NCI-H82 (cell line): ENCODE measurements around the gene PEAK3.

Experiments used
- DNase-seq: peaks from one replicate; lab custom pipeline; 2025; lab: John Stamatoyannopoulos, UW

Gene PEAK3

DNA sequence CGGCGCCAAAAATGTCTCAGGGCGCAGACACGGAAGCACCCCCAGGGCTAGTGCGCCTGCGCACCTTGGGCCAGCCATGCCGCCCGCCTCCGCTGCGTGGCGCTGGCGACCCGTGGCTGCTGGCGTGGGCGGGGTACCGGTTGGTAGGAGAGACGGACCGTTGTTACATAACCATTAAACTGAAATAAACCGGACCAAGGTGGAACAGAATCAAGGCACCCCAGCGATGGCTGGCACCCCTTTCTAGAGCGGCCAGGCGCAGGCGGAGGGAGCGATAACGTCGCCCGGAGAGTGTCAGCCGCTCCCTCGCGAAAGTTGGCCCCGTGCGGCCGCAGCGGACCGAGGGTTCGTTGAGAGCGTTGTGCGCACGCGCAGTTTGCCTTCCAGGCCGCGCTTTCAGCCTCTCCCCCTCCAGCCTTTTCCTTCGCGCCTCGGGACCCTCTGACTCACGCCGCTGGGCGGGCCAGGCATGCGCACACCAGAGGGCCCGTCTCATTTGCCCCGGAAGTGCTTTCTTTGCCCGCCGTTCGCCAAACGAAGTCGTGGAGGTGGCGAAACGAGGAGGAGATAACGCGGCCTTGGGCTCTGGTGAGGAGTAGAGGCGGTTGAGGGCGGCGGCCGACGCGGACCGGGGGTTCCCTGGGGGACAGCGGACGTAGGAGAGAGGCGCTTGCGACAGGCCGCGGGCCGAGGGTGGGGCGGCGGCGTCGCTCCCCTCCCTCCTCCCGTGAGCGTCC lies 45.5 kb downstream of the PEAK3 start, which contains the start of the genes PLEKHJ1 and SF3A2:
Gene PLEKHJ1, minus strand, starts transcription at position 16 of the 737 bp plus-strand sequence. CDS start 81 bp downstream, outside the sequence.
Gene SF3A2, plus strand, starts transcription at position 511 of the 737 bp plus-strand sequence. CDS start 6,595 bp downstream, outside the sequence.
- DNase-seq = peak; percentile 98

DNA sequence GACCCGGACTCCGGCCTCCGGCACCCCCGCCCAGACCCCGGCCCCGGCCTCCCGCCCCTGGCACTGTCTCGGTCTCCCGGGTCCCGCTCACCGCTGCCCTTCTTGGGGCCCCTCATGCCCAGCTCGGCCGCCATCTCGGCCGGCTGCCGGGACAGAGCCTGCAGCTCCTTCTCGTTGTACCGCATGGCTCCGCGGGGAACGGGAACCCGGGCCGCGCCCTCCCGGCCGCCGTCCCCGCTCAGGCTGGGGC lies 46.0 kb downstream of the PEAK3 start:
- DNase-seq = no peak

DNA sequence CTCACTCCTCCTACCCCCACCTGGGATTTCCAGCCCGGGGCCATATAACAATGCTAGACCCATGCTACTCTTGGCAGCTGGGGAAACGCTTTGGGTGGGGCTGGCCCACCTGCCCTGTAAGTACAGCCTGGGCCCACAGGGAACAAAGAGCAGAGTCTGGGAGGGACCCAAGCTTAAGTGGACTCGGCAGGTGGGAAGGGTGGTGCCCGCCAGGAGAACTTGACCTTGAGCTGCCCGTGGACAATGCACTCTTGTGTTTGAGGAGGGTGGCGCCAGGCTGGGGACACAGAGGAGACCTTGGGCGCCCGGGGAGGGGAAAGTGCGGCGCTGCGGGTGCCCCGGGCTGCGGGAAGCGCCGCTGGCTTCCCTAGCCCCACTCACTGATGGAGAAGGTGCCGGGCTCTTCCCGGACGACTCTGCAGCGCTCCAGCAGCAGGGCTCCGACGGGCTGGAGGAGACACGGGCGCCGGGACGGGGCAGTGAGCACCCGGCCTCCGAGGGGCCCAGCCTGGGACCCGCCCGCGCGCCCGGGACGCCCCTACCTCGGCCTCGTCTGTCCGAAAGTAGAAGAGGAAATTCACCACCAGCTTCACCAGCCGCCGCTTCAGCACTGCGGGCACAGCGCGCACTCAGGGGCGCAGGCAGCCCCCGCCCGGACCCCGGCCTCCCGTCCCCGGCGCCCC lies 46.5 kb downstream of the PEAK3 start:
- DNase-seq = peak; percentile 61

DNA sequence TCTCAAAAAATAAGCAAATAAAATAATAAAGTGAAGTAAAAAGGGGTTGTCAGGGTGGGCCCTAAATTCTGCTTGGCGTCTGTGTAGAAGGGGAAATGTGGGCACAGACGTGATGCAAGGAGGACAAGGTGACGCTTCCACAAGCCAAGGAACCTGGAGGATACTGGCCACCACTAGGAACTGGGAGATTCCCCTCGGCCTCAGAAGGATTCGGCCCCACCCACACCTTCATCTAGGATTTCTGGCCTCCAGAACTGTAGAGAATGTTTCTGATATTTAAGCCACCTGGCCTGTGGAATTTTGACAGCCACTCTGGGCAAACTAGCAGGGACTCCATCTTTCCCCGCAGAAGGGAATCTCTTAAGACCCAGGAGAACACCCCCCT lies 47.0 kb downstream of the PEAK3 start:
- DNase-seq = no peak

DNA sequence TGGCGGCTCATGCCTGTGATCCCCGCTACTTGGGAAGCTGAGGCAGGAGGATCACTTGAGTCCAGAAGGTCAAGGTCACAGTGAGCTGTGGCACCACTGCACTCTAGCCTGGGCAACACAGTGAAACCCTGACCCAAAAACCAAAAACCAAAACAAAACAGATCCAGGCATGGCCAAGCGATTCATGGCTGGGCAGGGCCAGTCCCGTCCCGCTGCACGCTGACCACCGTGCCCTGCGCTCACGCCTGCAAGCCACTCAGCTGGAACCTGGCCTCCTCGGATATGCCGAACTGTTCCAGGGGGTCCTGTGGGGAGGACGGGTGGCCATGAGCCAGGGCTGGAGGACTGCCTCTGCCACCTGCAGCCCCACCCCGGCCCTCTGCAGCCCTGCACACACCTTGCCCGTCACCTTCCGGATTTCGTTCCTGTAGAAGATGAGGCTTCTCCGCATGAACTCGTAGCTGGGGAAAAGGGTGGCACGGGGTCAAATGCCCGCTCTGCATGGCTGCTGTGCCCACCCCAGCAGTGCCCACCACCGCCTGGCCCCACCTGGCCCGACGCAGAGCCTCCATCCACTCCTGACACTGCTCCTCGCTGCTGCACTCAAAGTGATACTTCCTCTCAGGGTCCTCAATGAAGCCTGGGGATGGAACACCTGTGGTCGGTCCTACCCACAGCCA lies 48.2 kb downstream of the PEAK3 start:
- DNase-seq = no peak

DNA sequence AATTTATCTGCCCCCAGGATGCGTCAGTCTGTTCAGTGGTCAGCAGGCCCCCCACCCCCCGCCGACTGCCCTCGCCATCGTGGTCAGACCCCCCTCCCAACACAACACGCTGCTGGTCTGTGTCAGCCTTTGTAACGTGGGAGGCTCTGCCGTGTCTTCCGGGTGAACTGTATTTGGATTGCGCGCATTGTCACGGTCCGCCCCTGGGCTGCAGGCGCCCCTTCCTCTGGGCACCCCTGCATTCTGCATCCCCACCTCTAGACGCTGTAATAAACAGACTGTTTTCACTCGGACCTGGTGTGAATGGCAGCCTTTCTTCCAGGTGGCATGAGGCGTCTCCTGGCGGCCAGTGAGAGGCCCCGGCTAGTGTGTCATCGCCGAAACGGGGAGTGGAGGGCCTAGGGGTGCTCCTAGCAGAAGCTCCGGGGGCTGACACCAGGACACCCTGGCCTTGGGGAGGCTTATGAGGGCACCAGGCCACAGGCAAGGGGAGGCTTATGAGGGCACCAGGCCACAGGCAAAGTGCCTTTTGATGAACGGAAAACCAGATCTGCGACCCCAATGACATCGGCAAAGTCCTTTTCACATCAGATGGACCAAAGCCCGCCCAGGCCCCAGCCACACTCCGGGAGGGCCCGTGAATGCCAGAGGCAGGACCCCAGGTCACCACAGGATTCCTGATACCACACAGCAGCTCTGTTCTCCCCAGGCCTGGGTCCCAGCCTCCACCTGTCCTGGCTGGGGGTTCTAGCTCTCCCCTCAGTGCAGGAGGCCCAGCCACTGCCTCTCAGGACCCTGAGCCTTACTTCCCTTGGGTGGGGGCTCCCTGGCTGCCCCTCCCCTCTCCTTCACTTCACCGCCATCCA lies 49.5 kb downstream of the PEAK3 start:
- DNase-seq = no peak

DNA sequence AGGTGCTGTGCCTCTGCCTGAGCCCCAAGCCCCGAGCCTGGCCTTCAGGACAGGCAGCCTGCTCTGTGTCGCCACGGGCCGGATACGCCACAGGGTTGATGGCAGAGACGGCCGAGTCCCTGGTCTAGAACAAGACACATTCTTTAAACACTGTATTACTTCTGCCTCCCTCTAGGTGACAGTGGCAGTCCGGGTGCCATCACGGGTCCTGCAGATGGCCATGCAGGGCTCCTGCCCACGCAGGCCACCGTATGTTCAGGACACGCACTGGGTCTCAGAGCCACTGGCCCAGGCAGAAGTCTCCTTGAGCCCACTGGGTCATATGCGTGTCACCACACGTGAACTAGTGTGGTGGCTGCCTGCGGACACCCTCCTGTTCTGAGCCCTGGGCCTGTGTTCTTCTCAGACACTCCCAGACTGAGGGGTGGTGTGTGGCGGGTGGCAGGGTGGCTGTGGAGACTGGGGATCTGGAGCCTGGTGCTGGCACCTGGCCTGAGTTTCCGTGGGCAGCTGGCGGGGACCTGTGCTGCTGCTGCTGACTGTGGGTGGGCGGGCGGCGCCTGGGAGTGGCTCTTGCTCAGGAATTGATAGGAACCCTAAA lies 50.3 kb downstream of the PEAK3 start:
- peak; percentile 48 for DNase-seq

DNA sequence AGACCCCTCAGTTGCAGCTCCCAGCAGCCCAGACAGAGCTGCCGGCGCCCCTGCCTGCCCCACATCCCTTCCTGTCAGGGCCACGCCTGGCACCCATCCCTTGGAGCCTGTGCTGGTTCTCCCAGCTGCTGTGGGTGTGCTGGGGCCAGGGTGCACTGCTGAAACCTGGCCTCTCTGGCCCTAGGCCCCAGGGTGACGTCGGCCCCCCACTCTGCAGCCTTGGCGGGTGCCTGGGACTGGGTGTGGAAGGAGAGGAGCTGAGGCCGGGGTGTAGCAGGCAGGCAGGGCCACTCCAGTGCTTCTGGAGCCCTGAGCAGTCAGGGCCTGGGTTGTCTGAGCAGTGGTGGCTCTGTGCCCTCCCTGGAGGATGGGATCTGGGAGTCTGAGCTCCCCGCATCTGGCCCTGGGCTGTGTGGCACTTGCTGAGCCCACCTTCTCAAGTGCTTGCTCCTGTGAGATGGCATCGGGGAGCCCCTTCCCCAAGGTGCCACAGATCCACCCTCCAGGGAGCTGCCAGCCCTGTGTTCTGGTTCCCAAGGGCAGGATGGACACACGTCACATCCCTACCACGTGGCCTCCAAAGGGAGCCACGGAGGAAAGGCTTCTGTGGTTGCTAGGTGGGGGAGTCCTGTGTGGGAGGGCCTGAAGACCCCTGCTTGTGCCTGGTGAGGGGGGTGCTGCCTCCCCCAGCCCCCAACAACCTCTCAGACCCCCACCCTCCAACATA lies 51.0 kb downstream of the PEAK3 start:
- no peak for DNase-seq

DNA sequence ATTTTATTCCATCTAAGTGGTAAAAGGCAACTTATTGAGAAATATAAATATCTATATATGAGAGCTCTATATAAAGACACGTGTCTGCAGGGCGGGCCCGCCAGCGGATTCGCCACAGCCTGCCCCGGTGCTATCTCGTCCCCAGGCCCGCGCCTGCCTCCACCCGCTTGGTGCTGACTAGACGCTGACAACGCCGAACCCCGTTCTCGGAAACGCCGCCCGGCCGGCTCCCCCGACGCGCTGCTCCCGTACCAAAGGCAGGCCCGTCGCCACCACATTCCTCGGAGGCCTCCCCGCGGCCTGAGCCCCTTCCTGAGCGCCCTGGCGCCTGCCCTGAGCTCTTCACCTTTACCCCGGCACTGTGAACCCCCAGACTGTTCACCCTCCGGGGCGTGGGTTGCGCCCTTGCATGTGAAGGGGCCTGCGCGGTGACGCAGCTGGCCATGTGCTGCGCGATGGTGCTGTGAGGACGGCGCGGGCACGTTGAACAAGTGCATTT lies 51.9 kb downstream of the PEAK3 start:
- no peak for DNase-seq

DNA sequence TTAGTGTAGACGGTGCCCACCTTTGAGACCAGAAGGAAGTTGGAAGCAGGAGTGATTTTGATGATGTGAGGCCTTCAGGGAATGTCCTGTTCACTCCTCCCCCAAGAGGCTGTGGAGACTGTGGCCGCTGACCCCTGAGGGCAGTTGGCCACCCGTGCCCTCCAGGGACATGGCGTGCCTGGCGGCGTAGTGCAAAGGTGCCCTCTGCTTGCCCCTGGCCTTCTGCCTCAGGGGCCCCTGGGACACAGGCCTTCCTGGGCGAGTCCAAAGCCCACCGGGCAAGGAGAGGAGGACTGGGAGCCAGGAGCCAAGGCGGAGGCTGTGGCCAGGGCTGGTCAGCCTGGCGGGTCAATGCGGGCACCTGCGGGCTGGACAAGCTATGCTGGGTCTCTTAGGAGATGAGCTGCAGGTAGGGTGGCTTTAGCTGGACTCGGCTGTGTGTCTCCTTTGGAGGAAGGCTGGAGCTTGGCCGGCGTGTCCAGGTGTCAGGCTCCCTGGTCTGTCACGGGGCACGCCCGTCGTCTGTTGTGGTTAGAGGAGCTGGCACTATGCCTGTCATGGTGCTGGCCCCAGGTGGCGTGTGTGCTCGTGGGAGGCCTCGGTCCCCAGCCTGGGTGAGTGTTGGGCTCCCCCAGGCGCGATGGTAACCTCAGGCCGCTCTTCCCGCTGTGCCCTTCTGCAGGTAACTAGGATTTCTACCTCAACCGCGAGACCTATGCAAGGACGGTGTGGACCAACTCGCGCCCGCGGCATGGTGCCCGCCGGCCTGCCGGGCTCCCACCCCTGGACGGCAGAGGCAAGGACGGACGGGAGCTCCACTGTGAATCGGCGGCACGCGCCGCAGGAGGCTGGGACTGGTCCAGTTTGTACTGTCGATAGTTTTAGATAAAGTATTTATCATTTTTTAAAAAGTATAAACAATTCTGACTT lies 52.6 kb downstream of the PEAK3 start:
- no peak for DNase-seq

DNA sequence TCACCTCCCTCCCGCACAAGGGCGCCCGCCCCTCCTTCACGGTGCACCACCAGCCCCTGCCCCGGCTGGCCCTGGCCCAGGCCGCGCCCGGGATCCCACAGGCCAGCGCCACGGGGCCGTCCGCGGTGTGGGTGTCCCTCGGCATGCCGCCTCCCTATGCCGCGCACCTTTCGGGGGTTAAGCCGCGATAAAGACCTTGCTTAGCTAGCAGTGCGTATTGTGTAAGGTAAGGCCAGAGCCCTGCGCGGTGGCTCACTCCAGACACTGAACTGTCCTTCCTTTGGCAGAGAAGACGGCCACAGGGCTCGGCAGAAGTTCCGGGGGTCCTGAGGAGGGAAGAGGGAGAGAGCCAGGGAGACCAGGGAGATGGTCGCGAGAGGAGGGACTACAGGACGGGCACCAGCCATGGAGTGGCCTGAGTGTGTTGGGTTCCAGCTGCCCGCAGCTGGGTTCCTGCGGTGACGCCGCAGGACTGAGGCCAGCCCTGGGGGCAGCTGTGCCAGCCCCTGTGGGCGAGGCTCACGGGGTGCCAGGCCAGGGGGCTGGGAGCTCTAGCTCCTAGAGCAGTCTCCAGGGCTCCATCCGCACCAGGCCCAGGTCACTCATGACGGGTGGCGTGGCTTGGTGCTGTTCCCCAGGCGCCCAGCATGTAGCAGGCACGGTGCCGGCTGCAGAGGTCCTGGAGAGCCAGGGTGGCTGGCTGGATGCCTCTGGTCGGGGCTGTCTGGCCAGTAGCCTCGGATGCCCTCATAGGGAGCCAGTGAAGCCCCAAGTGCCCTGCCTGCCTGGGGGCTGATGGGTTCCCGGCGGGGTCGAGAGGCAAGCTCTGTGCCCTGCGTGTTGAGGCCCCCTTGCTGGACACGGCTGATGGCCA lies 53.6 kb downstream of the PEAK3 start:
- no peak for DNase-seq

DNA sequence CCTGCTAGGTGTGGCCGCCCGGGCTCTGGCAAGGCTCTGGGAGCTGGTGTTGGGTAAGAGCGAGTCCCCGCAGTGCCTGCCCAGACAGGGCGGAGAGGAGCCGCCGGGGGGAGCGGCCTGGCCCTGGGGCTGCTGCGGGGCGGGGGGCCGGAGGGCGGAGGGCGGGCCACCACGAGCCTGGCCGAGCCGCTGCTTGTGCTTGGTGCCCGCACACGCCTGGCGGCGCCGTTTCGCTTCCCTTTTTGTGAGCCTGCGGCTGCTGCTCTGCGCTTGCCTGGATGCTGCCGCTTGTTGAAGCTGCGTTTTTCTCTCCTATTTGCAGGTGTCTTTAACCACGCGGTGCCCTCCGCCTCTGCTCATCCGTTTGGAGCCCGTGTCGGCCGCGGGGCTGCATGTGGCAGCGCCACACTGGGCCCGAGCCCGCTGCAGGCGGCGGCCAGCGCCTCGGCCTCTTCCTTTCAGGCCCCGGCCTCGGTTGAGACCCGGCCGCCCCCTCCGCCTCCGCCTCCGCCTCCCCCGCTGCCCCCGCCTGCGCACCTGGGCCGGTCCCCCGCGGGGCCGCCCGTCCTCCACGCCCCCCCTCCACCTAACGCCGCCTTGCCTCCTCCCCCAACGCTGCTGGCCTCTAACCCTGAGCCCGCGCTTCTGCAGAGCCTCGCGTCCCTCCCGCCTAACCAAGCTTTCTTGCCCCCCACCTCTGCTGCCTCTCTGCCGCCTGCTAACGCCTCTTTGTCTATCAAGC lies 54.4 kb downstream of the PEAK3 start:
- no peak for DNase-seq

DNA sequence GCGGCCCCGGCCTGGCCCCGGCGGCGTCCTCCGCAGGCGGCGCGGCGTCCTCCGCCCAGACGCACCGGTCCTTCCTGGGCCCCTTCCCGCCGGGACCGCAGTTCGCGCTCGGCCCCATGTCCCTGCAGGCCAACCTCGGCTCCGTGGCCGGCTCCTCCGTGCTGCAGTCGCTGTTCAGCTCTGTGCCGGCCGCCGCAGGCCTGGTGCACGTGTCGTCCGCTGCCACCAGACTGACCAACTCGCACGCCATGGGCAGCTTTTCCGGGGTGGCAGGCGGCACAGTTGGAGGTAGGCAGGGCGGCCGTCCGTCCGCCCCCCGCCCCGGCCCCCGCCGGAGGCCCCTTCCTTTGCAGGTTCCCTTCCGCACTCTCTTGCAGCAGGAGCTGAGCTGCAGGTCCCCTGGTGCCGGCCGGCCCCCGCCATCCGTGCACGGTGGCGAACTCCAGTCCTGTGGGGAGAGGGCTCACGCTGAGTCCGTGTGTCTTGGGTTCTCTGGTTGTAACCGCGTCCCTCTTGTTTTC lies 55.1 kb downstream of the PEAK3 start:
- no peak for DNase-seq

DNA sequence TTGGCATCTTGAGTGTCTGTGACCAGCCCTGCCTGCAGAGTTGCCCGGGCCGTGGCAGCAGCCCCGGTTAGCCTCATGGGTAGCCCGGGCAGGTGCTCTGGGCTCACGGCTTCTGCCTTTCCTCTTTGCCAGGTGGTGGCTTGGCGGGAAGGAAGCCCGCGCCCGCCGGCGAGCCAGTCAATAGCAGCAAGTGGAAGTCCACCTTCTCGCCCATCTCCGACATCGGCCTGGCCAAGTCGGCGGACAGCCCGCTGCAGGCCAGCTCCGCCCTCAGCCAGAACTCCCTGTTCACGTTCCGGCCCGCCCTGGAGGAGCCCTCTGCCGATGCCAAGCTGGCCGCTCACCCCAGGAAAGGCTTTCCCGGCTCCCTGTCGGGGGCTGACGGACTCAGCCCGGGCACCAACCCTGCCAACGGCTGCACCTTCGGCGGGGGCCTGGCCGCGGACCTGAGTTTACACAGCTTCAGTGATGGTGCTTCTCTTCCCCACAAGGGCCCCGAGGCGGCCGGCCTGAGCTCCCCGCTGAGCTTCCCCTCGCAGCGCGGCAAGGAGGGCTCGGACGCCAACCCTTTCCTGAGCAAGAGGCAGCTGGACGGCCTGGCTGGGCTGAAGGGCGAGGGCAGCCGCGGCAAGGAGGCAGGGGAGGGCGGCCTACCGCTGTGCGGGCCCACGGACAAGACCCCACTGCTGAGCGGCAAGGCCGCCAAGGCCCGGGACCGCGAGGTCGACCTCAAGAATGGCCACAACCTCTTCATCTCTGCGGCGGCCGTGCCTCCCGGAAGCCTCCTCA lies 55.7 kb downstream of the PEAK3 start:
- no peak for DNase-seq

DNA sequence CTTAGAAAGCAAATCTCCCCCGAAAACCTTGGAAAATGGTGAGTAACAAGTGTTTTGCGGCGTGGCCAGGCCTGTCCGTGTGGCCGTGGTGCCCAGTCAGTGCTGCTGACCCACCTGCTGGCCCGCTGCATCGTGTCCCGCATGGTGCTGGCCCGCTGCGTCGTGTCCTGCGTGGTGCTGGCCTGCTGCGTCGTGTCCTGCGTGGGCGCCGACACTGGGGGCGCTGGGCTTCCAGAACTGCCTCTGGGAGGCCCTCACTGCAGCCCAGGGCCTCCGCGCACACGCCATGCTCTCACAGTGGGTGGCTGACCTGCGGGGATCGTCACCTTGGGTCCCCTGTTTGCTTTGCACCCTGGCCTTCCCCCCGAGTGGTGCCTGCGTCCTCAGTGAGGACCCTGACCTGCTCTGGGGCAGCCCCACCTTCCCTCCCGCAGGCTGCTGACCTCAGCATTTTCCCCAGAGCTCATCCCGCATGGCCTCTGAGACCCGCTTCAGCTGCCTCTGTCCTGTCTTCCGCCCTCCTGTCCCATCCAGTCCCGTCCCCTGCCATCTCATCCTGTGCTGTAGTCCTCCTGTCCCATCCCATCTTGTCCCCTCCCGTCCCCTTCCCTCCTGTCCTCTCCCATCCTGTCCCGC lies 56.4 kb downstream of the PEAK3 start:
- DNase-seq = no peak

DNA sequence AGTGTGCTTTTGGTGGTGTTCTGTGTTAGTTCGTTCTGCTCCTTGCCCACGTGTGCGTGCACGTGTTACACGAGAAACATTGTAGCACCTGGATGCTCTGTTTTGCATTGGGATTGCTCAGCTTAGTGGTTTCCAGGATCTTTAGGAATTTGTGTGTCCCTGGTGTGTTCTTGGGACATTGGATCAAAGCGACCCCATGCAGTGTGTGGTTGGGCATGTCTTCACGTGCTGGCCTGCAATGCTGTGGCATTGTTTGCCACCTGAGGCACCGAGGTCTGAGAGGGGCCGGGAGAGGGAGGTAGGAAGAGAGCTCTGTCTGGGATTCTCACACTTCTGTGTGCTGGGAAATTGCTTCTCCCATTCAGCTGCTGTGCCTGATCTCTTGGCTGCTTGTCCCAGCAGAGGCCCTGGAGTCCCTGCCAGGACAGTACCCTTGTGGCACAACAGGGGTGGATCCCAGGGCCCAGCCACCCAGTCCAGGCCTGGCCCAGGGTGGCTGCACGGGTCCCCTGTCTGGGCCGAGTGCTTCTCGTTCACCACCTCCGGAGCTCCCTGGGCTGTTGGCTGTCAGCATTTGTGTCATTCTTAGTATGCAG lies 57.1 kb downstream of the PEAK3 start:
- no peak for DNase-seq
